Stimulated activated CD8-positive, alpha-beta memory T cell treated with anti-CD3 and anti-CD28 coated beads, Interleukin-12 subunit alpha, Interleukin-12 subunit beta, amount 100 ng/mL, for 1 hour (primary cell): ENCODE measurements around the gene RESF1.
"Not testable (repeated sequence)": the region's sequence is repeated elsewhere in the genome, so short reads cannot be mapped to it uniquely, and the experiment has no call there.

Experiments
- DNase-seq: peaks from one replicate; pipeline ENCODE4 v3.0.0-alpha.2; 2020; ENCODE audit warnings: low read depth

Gene RESF1

GRCh38 chr12:31959161-31959700 is at the start of gene RESF1:
TSS of gene RESF1 (plus strand) at chr12:31959415. CDS start at chr12:31980956, 21,541 bp downstream.
- DNase-seq, result peak; percentile 66

DNA sequence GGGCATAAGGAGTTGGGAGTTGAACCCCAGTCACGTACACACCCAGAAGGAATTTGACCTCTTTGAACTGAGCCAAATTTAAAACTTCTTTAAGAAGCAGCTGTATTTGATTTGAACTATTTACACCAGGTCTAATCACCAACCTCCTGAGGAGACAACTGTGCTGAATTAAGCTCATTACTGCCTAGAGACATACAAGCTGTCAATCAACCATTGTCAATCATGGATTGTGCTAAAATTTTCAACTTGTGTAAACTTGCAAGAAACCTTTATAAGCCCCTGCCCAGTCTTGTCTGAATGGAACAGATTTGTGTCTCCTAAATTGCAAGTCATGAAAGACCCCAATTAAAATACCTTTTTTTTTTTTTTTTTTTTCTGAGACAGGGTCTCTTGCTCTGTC is 44.3 kb upstream of the RESF1 start:
- no peak for DNase-seq

- DNase-seq, result no peak
These were observed 43.8 kb upstream of the RESF1 start for GRCh38 chr12:31915446-31915845.

DNA sequence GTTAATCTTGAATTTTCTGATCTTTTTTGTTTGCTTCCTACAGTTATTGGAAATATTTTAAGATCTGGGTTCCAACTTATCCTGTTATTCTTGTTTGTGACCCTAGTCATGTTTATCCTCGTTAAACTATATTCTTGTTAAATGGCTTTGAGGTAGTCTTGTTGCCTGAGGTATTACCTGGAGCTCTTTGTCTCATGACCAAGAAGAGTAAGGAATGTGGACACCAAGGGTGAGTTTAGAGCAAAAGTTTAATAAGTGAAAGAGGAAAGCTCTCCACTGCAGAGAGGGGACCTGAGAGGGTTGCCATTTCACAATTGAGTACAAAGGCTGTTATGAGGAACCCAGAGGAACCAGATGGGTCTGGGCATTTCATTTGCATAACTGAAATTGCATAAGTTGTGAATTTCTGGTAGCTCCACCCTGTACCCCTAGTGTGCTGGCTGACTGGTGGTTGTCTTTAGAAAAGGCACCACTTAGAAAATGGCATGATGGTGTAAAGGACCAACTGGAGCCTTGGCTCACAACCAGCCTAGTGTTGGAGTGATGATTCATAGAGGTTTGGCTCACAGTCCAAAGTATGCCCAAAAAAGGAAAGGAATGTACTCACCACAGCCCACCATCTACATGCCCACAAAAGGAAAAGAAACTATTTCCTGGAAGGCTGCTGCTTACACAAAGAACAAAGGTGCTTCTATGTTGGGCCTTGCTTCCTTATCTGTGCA is 36.7 kb upstream of the RESF1 start:
- DNase-seq, result no peak

GRCh38 chr12:31923063-31923412 is 36.2 kb upstream of the RESF1 start:
- DNase-seq, result no peak

GRCh38 chr12:31928246-31929026 is 30.8 kb upstream of the RESF1 start:
- no peak for DNase-seq

DNA sequence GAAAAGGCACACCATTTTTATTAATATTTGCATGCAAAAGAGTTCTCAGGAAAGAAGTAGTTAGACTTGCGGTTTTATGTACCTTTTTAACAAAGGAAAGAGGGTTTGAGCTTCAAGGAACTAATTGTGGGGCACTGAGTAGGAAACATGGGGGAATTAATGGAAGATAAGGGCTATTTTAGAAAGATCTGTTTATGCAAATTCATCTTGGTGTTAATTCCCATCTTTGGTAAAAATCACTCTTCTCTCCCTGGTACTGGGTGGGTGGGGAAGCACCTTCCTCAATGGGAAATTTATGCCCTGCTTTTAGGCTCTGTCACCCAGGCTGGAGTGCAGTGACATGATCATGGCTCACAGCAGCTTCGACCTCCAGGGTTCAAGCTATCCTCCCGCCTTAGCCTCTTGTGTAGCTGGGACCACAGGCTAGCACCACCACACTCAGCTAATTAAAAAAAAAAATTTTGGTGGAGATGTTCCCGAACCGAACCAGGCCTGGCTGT is 30.1 kb upstream of the RESF1 start:
- no peak for DNase-seq

DNA sequence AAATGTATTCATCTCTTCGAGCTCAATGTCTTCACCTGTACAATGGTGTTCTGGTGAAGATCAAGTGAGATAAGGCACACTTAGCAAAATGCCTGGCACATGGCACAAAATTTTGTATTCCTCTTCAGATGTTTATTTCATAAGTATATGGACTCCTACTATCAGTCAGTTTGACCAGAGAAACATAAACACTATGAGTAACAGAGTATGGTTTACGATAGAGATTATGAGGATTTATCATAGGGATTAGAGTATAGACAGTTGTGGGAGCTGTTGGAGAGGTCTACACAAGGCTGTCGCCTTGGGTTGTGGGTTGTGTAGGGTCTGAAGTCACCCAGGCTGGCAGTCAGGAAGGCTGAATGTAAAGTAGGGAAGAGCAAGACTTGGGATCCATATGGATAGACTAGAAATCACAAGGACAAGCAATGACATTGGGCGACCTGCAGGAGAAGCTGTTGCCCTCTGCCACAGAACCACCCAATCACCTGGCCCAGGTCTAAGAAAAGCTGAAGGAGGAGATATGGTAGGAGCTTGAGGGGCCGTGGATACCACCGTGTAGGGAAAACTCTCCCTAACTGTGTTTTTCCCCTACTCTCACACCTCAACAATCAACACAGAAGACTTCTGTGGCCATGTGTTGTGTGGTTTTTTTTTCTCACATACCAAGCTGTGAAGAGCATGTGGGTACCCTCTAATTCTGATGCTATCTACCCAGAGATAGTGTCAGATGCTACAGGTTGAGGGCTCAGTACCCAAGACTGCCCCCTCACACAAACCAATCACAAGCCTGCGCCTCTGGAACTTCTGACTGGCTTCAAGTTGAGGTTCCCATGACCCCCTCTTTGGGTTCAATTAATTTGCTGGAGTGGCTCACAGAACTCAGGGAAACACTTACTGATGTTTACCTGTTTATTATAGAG is 27.2 kb upstream of the RESF1 start:
- DNase-seq, result no peak

DNA sequence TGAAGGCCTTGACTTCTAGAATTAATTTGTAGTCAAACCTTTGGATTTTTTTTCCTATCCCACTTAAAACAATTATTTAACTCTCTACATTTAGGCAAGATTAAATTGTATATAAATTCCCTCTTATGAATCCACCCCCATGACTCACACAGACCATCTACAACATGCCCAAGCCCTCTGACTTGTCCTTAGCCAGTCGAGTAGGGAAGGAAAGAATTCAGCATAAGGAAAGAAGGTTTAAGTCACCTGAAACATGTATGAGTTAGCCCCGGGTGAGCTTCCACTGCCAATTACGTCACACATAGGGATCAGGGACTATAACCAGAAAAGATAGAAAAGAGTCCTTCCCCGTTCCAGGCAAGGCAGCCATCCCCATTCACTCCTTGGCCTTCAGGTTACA is 14.9 kb upstream of the RESF1 start:
- no peak for DNase-seq

DNA sequence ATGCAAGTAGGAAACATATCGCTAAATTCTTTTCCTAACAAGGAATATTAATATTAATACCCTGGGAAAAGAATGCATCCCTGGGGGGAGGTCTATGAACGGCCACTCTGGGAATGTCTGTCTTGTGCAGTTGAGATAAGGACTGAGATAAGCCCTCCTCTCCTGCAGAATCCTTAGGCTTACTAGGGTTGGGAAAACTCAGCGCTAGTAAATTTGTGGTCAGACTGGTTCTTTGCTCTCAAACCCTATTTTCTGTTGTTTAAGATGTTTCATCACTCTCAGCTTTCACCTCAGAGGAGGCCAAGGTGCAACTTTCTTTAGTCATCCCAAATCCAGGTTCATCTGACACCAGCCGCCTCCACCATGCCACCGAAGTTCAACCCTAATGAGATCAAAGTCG is 11.2 kb upstream of the RESF1 start:
- no peak for DNase-seq

DNA sequence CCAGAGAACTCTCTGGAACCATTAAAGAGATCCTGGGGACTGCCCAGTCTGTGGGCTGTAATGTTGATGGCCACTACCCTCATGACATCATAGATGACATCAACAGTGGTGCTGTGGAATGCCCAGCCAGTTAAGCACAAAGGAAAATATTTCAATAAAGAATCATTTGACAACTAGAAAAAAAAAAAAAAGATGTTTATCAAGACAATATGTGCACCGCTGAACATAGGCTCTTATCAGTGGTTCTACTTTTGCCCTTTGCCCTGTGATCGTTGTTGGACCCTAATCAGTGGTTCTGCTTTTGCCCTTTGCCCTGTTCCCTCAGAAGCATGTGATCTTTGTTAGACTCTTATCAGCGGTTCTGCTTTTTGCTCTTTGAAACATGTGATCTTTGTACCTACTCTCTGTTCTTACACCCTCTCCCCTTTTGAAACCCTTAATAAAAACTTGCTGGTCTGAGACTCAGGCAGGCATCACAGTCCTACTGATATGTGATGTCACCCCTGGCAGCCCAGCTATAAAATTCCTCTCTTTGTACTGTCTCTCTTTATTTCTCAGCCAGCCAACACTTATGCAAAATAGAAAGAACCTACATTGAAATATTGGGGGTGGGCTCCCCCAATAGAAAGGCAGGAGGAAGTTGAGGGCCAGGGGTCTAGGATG is 10.4 kb upstream of the RESF1 start:
- not testable (repeated sequence) for DNase-seq

- DNase-seq, result no peak
These were observed 9.1 kb upstream of the RESF1 start for GRCh38 chr12:31950088-31950487.

GRCh38 chr12:31950492-31950891 is 8.7 kb upstream of the RESF1 start:
- no peak for DNase-seq

GRCh38 chr12:31951008-31951407 is 8.2 kb upstream of the RESF1 start:
- DNase-seq, result no peak

DNA sequence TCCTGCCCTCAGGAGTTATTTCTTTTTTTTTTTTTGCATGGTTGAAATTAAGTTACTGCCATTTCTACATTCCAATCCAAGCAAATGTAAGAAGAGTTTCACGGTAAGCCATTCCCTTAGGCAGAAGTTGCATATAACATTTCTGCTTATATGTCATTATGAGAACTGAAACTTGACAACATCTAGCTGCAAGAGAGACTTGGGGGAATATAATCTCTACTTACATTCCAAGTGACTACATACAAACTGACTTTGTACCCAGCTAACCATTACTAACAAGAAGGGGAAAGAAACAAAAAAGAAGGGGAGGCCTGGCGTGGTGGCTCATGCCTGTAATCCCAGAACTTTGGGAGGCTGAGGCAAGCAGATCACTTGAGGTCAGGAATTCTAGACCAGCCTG is 7.3 kb upstream of the RESF1 start:
- no peak for DNase-seq

DNA sequence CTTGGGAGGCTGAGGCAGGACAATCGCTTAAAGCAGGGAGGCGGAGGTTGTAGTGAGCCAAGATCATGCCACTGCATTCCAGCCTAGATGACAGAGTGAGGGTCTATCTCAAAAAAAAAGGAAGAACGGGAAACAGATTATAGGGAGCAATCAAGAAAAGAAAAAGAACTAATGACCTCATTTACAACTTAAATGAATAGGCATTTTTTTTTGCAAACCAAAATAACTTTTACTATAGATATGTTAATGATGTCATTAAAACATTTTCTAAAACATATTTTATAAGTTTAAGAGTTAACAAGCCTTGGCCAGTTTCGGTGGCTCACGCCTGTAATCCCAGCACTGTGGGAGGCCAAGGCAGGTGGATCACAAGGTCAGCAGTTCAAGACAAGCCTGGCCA is 6.8 kb upstream of the RESF1 start:
- DNase-seq, result no peak

GRCh38 chr12:31954925-31955858 is 4.0 kb upstream of the RESF1 start:
- DNase-seq, result no peak

GRCh38 chr12:31958569-31959160 is 550 bp upstream of the RESF1 start:
- DNase-seq, result no peak

DNA sequence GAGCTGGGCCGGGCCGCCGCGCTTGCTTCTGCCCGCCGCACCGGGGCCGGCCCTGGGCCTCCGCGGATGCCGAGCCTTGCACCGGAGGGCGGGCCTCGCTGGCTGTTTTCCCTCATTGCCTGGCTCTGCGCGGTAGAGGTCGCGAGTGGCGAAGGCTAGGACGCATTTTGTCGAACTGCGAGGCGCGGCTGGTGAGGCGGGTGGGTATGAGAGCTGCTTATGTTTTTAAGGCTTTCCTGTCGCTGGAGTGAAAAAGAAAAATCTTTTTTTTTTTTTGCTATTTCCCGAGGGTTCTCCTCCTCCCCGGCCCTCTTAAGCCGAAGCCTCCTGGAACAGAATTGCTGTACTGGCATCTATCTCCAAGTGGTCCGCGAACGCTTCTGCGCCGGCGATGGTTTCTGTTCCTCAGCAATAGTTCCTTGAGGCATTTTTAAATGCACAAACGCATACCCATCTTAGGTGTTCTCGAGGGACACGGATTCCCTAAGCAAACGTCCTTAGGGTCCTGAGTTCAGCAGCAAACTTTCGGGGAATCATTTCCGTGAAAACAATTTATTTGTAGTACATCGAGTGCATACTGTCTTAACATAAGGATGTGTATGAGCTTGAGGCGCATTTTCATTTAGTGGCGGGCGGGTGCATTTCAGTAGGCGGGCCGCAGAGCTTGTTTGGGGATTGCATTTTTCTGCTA is 631 bp downstream of the RESF1 start:
- peak; percentile 51 for DNase-seq
